ENCODE data around the gene PADI6.
A peak's percentile ranks its signal among the peaks of the same experiment; 100 is the strongest.
"Not testable (repeated sequence)": the region's sequence is repeated elsewhere in the genome, so short reads cannot be mapped to it uniquely, and the experiment has no call there.

The PADI6 gene

DNA sequence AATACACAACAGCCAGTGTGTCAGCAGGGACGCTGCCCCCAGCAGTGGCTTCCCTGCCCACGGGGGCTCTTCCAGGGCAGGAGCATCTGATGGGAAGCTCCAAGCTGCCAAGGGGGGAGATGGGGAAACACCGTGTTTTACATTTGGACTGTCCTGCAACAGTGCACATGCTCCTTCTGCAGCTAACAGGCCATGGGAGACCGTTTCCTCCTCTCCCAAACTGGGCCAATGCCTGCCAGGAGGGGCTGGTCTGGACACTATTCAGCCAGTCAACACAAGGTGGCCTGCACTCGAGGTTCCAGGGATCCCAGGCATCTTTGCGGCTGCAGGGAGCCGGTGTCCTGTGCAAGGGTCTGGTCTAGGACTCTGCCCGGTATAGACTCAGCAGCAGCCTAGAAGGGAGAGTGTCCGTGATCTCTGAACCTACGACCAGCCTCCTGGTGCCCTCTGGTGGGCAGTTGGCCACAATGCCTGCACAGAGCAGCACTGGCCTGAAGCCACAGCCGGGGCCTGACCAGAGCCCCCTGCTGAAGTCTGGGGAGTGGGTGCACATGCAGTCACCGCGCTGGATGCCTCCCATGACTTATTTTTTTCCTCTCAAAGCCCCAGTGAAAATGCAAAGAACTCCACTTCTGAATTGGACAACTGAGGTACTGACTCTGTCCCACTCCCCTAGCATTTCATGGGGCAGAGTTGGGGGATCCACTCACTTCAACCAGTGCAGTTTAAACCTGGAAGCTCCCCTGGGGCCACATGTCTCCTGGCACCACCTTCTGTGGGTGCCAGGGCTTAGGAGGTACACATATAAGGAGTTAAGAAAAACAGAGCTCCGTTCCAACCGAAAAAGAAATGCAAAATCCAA, 34.1 kb downstream of the PADI6 start:
- no peak overlapping the region for H3K9ac ChIP-seq (ENCODE audit: low read depth, low read length)
- H3K36me3 ChIP-seq (ENCODE audit: control insufficient read depth, insufficient read depth, low read length) = peaks cover 51% of the 10 kb centered on the region
- no peaks in the 10 kb centered on the region for H3K27me3 ChIP-seq (ENCODE audit: control insufficient read depth, insufficient read depth, low read length)
- H3K27ac ChIP-seq (ENCODE audit: low read depth, low read length) = no peak overlapping the region
- peaks cover 3% of the 10 kb centered on the region; the same call in 1 of the 2 replicates for H3K4me1 ChIP-seq (ENCODE audit: control insufficient read depth, insufficient read depth, low read length)
- H3K9me3 ChIP-seq (ENCODE audit: control insufficient read depth, insufficient read depth, low read length) = no peaks in the 10 kb centered on the region
- no peak overlapping the region for H3K4me3 ChIP-seq (ENCODE audit: low read depth, low read length)

DNA sequence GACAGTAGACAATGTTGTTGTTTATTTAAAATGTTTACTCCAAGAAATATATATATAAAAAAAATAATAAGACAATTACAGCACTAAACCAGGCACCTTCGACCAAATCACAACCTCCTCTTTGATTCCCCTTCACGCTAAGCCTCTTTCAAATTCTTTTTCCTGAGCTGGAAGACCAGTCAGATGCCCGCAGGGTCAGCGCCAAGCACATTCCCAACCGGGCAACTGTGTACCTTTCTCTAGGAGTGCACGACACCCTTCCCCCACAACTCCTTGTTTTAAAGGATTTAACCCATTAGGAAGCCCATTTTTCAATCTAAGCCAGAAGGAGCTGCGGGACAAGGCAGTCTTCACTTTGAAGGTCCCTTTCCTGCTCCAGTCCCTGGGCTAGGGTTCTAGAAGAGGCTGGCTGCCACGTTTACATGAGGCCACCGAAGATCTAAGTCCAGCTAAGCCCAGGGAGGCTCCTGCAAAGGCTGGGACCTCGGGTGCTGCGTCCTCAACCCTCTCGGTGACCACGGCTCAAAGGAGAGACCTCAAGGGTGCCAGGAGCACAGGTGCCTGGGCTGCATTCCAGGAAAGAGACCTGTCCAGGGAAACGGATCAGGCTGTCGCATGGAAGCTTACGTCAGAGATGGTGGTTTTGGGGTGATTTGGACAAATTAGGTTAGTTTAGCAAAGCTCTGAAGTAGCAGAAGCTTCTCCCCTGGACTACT, 34.9 kb downstream of the PADI6 start:
- not testable (repeated sequence) for H3K9ac ChIP-seq (ENCODE audit: low read depth, low read length); H3K4me1 ChIP-seq (ENCODE audit: control insufficient read depth, insufficient read depth, low read length); H3K9me3 ChIP-seq (ENCODE audit: control insufficient read depth, insufficient read depth, low read length); H3K27ac ChIP-seq (ENCODE audit: low read depth, low read length); H3K27me3 ChIP-seq (ENCODE audit: control insufficient read depth, insufficient read depth, low read length); H3K4me3 ChIP-seq (ENCODE audit: low read depth, low read length)
- H3K36me3 ChIP-seq (ENCODE audit: control insufficient read depth, insufficient read depth, low read length) = peaks cover 59% of the 10 kb centered on the region

DNA sequence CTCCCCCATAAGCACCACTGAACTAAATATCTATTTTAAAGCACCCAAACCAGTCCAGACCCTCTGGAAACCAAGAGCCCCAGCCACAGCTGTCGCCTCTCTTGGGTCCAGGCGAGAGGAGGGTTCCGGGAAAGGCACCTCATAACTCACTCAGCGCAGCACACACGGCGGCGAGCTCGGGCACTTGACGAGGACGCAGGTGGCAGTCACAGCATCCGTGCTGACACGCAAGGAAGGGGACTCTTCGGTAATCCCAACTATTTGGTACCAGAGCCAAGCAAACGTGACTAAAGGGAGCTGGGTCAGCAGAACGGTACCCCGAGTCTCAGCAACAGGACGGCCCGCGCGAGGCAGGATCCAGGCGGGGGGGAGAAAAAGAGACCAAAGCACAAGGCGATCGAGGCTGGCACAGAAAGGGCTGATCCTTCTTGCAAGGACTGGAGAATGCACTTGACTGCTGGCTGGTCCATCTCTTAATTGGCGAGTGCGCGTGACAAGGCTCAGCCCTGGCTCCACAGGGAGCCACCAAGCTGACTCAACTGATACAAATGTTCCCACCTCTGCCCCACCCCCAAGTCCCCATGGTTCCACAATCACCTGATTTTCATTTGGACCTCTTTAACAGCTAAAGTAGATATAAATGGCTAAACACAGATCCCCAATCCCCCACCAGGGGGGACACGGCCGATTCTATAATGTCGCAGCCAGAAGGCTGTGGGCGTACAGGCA, 36.0 kb downstream of the PADI6 start:
- Histone ChIP-seq H3K27ac (ENCODE audit: low read depth, low read length) (peak overlapping the region; percentile 75), H3K36me3 (ENCODE audit: control insufficient read depth, insufficient read depth, low read length) (peaks cover 69% of the 10 kb centered on the region)
- not testable (repeated sequence) for H3K4me3 ChIP-seq (ENCODE audit: low read depth, low read length); H3K27me3 ChIP-seq (ENCODE audit: control insufficient read depth, insufficient read depth, low read length); H3K9me3 ChIP-seq (ENCODE audit: control insufficient read depth, insufficient read depth, low read length); H3K9ac ChIP-seq (ENCODE audit: low read depth, low read length); H3K4me1 ChIP-seq (ENCODE audit: control insufficient read depth, insufficient read depth, low read length)

DNA sequence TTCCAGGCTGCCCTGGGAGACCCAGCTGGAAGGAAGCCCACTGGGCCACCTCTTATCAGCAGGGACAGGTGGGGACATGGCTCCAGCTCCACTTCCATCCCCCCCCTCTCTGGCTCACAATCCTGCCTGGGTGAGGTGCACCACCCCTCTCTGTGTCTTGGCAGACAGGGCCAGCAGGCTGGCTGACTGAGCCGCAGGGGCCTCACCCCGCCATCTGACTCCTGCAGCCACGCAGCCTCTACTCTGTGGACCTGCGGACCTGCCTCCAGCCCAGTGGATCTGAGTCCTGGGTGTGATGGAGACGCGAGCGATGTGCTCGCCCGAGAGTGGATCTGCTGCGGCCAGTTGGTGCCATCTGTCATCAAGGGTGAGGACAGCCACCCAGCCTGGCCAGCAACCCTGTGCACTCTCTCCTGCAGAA, 37.4 kb downstream of the PADI6 start:
- Histone ChIP-seq H3K27me3 (ENCODE audit: control insufficient read depth, insufficient read depth, low read length) (no peaks in the 10 kb centered on the region), H3K27ac (ENCODE audit: low read depth, low read length) (no peak overlapping the region), H3K9me3 (ENCODE audit: control insufficient read depth, insufficient read depth, low read length) (no peaks in the 10 kb centered on the region), H3K4me1 (ENCODE audit: control insufficient read depth, insufficient read depth, low read length) (no peaks in the 10 kb centered on the region; the same call in 1 of the 2 replicates), H3K9ac (ENCODE audit: low read depth, low read length) (no peak overlapping the region), H3K4me3 (ENCODE audit: low read depth, low read length) (no peak overlapping the region), H3K36me3 (ENCODE audit: control insufficient read depth, insufficient read depth, low read length) (peaks cover 83% of the 10 kb centered on the region)

DNA sequence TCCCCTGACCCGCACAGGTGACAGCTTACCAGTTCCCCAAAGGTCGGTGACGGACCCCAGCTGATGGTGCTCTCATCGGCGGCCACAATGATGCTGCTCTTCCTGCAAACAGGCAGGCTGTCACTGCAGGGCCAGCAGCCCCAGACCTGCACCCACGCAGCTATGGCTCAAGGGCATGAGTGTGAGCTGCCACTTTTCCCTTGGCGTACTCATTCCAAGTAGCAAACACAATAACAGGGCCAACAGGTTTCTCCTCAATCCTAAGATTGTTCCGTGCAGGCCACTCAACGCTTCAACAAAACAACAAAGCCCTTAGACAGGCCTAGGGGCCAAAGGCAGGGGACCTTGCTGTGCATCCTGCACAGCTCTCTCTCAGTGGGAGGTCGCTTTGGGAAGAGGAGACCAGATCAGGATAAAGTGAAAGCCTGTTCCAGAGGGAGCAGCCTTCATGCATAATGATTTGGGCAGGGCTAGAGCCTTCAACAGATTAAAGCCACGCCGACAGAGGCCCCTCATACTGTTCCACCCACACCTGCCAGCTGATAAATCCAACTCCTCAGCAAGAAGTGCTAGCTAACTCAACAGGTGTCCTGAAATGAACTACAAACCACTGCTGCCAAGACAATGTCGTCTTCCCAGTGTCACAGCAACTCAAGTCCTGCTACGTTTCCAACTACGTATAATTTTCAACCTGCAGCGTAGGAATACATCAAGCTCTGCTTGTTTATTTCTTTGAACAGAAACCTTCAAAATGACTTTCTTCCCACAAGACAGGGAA, 40.3 kb downstream of the PADI6 start:
- Histone ChIP-seq H3K4me3 (ENCODE audit: low read depth, low read length) (no peak overlapping the region), H3K4me1 (ENCODE audit: control insufficient read depth, insufficient read depth, low read length) (no peaks in the 10 kb centered on the region; the same call in 1 of the 2 replicates), H3K27ac (ENCODE audit: low read depth, low read length) (no peak overlapping the region), H3K27me3 (ENCODE audit: control insufficient read depth, insufficient read depth, low read length) (no peaks in the 10 kb centered on the region), H3K9ac (ENCODE audit: low read depth, low read length) (no peak overlapping the region), H3K9me3 (ENCODE audit: control insufficient read depth, insufficient read depth, low read length) (no peaks in the 10 kb centered on the region), H3K36me3 (ENCODE audit: control insufficient read depth, insufficient read depth, low read length) (peaks cover 99% of the 10 kb centered on the region)

DNA sequence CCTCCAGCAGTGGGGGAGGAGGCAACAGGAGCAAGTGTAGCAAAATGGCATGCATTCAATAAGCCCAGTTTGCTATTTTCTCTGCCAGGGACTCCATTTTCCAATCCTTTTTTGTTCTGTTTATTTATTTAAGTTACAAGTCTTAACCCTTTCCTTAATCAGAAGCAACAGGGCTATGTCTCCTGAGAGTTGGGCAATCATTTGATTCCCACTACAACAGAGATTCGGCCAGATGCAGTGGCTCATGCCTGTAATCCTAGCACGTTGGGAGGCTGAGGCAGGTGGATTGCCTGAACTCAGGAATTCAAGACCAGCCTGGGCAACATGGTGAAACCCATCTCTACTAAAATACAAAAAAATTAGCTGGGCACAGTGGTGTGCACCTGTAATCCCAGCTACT, 42.0 kb downstream of the PADI6 start:
- peaks cover 99% of the 10 kb centered on the region for H3K36me3 ChIP-seq (ENCODE audit: control insufficient read depth, insufficient read depth, low read length)
- no peak overlapping the region for H3K4me3 ChIP-seq (ENCODE audit: low read depth, low read length)
- H3K27ac ChIP-seq (ENCODE audit: low read depth, low read length) = no peak overlapping the region
- H3K9ac ChIP-seq (ENCODE audit: low read depth, low read length) = no peak overlapping the region
- no peaks in the 10 kb centered on the region; the same call in 1 of the 2 replicates for H3K4me1 ChIP-seq (ENCODE audit: control insufficient read depth, insufficient read depth, low read length)
- H3K9me3 ChIP-seq (ENCODE audit: control insufficient read depth, insufficient read depth, low read length) = no peaks in the 10 kb centered on the region
- H3K27me3 ChIP-seq (ENCODE audit: control insufficient read depth, insufficient read depth, low read length) = no peaks in the 10 kb centered on the region

DNA sequence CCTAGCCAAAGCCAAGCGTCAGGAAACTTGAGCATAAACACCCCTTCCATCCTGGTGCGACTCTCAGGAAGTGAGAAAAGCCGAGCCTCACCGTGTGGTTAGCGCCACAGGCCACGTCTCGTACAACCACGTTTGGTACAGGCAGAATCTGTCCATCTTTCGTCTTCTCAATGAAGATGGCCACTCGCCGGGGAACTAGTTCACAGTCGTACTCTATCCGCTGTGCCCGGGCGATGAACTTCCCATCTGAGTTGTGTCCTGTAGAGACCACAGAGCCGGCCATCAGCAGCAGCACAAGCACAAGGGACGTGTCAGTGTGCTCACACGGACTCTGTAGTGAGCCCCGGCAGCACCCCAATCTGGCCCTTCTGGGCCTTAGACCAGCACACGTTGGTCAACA, 44.4 kb downstream of the PADI6 start:
- H3K9ac ChIP-seq (ENCODE audit: low read depth, low read length) = no peak overlapping the region

DNA sequence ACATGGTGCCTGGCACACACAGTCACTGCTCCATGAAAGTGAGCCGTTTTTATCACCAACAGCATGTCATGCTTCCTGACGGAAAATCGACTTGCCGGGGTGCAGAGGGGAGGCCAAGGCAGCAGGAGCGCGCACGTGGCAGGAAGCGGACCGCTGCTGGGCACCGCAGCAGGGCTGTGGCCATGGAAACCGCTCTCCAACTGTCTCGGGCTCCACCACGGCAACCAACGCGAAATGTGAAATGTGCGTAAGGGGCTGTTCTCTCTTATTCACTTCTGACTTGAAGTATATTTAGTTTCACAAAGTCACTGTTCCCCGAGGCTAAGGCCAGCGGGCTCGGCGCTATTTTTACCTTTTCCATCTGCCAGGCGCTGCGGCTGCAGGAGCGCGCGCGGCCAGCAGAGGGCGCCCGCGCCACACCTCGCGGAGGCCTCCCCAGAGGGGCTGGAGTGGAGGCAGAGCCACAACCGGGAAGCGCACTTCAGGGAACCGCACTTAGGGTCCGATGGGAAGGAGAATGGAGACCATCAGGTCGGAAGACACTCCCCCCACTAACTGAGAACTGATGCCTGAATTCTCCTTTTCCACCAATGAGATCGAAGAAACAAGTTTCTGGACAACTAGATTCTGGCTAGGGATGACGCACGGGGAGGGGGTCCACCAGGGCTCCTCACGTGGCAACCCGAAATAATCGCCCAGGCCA, 47.8 kb downstream of the PADI6 start:
- Histone ChIP-seq H3K27ac (ENCODE audit: low read depth, low read length) (no peak overlapping the region), H3K27me3 (ENCODE audit: control insufficient read depth, insufficient read depth, low read length) (no peaks in the 10 kb centered on the region), H3K4me3 (ENCODE audit: low read depth, low read length) (no peak overlapping the region), H3K4me1 (ENCODE audit: control insufficient read depth, insufficient read depth, low read length) (no peaks in the 10 kb centered on the region), H3K9ac (ENCODE audit: low read depth, low read length) (no peak overlapping the region), H3K36me3 (ENCODE audit: control insufficient read depth, insufficient read depth, low read length) (peaks cover 96% of the 10 kb centered on the region), H3K9me3 (ENCODE audit: control insufficient read depth, insufficient read depth, low read length) (no peaks in the 10 kb centered on the region)

More for the DNA sequence above, 44.4 kb downstream of the PADI6 start:
- no peak overlapping the region for H3K27ac ChIP-seq (ENCODE audit: low read depth, low read length)
- H3K9me3 ChIP-seq (ENCODE audit: control insufficient read depth, insufficient read depth, low read length) = no peaks in the 10 kb centered on the region
- H3K4me1 ChIP-seq (ENCODE audit: control insufficient read depth, insufficient read depth, low read length) = no peaks in the 10 kb centered on the region
- no peaks in the 10 kb centered on the region for H3K27me3 ChIP-seq (ENCODE audit: control insufficient read depth, insufficient read depth, low read length)
- peaks cover 98% of the 10 kb centered on the region for H3K36me3 ChIP-seq (ENCODE audit: control insufficient read depth, insufficient read depth, low read length)
- H3K4me3 ChIP-seq (ENCODE audit: low read depth, low read length) = no peak overlapping the region

DNA sequence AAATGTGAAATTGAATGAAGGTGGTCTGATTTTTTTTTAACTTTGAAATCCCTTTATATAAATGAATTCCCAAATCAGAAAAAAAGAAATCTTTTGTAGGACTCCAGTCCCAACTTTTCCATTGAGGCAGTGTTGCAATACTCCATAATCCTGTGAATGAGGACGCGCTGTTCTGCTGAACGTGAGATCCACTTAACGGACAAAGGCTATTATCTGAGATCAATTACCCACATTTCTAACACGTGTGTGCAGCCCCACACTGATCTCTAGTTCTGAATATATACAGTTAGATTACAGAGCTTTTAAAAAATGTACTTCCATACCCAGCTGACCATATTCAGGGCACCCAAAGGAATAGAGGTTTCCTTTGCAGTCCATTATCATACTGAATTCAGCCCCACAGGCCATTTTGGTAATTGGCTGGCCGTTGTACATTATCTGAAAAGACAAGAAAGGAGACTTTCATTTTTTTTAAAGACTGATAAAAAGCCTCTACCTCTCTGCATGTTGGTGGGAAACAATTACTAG, 48.5 kb downstream of the PADI6 start:
- peaks cover 96% of the 10 kb centered on the region for H3K36me3 ChIP-seq (ENCODE audit: control insufficient read depth, insufficient read depth, low read length)

DNA sequence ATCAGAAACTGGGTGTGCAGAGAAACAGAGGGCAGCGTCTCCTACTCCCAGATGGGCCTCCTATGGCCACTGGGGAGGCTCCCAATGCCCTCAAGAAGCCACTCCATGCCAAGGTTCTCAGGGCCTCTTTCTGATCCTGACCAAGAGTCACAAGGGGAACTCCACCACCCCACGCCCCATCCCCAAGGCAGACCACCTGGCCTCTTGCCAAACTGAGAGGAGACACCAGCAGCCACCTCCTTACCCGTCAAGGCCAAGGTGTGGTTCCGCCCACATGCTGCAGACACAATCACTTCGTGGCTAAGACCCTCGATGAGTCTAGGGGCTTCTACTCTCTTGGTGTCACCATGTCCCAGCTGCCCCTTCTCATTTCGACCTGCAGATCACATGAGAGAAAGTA, 50.5 kb downstream of the PADI6 start:
- Histone ChIP-seq H3K9ac (ENCODE audit: low read depth, low read length) (no peak overlapping the region), H3K36me3 (ENCODE audit: control insufficient read depth, insufficient read depth, low read length) (peaks cover 98% of the 10 kb centered on the region), H3K4me1 (ENCODE audit: control insufficient read depth, insufficient read depth, low read length) (no peaks in the 10 kb centered on the region), H3K9me3 (ENCODE audit: control insufficient read depth, insufficient read depth, low read length) (no peaks in the 10 kb centered on the region), H3K4me3 (ENCODE audit: low read depth, low read length) (no peak overlapping the region), H3K27me3 (ENCODE audit: control insufficient read depth, insufficient read depth, low read length) (no peaks in the 10 kb centered on the region), H3K27ac (ENCODE audit: low read depth, low read length) (no peak overlapping the region)

More for the DNA sequence above, 48.5 kb downstream of the PADI6 start:
- Histone ChIP-seq H3K27me3 (ENCODE audit: control insufficient read depth, insufficient read depth, low read length) (no peaks in the 10 kb centered on the region), H3K9ac (ENCODE audit: low read depth, low read length) (no peak overlapping the region), H3K4me1 (ENCODE audit: control insufficient read depth, insufficient read depth, low read length) (no peaks in the 10 kb centered on the region), H3K9me3 (ENCODE audit: control insufficient read depth, insufficient read depth, low read length) (no peaks in the 10 kb centered on the region), H3K4me3 (ENCODE audit: low read depth, low read length) (no peak overlapping the region), H3K27ac (ENCODE audit: low read depth, low read length) (no peak overlapping the region)

Measured in HUES48 (cell line).